Measurements from ENCODE around the gene AXIN1. TPM values are rescaled to one million over a fixed set of nuclear protein-coding genes. Genes with fewer than 3 reads are reported as not detected.
A peak's percentile ranks its signal among the peaks of the same experiment; 100 is the strongest.

The AXIN1 gene, protein sequence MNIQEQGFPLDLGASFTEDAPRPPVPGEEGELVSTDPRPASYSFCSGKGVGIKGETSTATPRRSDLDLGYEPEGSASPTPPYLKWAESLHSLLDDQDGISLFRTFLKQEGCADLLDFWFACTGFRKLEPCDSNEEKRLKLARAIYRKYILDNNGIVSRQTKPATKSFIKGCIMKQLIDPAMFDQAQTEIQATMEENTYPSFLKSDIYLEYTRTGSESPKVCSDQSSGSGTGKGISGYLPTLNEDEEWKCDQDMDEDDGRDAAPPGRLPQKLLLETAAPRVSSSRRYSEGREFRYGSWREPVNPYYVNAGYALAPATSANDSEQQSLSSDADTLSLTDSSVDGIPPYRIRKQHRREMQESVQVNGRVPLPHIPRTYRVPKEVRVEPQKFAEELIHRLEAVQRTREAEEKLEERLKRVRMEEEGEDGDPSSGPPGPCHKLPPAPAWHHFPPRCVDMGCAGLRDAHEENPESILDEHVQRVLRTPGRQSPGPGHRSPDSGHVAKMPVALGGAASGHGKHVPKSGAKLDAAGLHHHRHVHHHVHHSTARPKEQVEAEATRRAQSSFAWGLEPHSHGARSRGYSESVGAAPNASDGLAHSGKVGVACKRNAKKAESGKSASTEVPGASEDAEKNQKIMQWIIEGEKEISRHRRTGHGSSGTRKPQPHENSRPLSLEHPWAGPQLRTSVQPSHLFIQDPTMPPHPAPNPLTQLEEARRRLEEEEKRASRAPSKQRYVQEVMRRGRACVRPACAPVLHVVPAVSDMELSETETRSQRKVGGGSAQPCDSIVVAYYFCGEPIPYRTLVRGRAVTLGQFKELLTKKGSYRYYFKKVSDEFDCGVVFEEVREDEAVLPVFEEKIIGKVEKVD
- total RNA-seq, result 10 to 100 TPM in 3 of 6 donors, 1 to 10 TPM in 3; 8.0 to 13.6 (median 9.6) TPM
- polyA plus RNA-seq, result 10 to 100 TPM; 12.3 to 12.8 TPM

DNA sequence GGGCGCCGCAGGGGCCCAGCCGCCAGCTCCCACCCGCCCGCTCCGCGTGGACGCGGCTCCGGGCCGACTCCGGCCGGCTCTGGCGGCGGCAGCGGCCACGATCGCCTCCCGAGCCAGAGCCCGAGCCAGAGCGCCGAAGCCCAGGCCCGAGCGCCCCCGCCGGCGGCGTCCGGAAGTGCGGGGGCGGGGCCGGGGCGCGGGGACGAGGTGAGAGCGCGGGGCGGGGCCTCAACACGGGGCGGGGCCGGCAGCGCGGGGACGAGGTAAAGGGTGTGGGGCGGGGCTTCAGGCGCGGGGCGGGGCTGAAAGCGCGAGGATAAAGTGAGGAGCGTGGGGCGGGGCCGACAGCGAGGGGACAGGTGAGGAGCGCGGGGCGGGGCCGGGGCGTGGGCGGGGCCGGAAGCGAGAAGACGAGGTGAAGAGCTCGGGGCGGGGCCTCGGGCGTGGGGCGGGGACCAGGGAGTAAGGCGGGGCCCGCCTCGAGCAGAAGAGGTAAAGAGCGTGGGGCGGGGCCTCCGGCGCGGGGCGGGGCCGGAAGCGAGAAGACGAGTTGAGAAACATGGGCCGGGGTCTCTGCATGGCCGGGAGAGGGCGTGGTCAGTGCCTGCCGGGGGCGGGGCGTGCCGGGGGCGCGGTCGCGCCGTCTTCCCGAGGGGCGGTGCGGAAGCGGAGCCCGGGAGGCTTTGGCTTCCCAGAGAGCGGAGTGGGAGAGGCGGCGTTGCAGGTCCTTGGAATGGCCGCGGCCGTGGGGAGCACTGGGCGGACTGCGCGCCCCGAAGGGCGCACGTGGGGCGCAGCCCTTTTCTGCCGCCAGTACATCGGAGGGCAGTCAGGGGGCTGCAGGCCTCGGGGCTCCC is at the start of gene AXIN1:
TSS of gene AXIN1 (minus strand) at position 177 of the 857 bp plus-strand sequence. CDS start 5,698 bp downstream, outside the sequence.
- Histone ChIP-seq H3K4me1 (peaks cover 0 to 6% (median 4%) of the 10 kb centered on the region in 3 donors), H3K27me3 (no peaks in the 10 kb centered on the region), H3K27ac (peak within 1 kb of the TSS; percentile 24 to 63 (median 28)), H3K9me3 (no peaks in the 10 kb centered on the region), H3K36me3 (no peaks in the 10 kb centered on the region), H3K4me3 (peak within 1 kb of the TSS; percentile 35 to 75 (median 60))
- intact Hi-C loops (cut with DNase I), result no loop called here
- DNase-seq (peak; percentile 100), ATAC-seq (peak; percentile 90 to 97 (median 93)), FAIRE-seq (no peak)
- 1 to 3% methylated on average over 36 to 113 of the region's 113 CpGs for WGBS, 2 donors
- TF ChIP-seq, protein P1, sequence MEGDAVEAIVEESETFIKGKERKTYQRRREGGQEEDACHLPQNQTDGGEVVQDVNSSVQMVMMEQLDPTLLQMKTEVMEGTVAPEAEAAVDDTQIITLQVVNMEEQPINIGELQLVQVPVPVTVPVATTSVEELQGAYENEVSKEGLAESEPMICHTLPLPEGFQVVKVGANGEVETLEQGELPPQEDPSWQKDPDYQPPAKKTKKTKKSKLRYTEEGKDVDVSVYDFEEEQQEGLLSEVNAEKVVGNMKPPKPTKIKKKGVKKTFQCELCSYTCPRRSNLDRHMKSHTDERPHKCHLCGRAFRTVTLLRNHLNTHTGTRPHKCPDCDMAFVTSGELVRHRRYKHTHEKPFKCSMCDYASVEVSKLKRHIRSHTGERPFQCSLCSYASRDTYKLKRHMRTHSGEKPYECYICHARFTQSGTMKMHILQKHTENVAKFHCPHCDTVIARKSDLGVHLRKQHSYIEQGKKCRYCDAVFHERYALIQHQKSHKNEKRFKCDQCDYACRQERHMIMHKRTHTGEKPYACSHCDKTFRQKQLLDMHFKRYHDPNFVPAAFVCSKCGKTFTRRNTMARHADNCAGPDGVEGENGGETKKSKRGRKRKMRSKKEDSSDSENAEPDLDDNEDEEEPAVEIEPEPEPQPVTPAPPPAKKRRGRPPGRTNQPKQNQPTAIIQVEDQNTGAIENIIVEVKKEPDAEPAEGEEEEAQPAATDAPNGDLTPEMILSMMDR (IDR thresholded peaks at IDR 0.05), result peak in 3 of 4 donors; percentile 28 to 44 (median 37)

DNA sequence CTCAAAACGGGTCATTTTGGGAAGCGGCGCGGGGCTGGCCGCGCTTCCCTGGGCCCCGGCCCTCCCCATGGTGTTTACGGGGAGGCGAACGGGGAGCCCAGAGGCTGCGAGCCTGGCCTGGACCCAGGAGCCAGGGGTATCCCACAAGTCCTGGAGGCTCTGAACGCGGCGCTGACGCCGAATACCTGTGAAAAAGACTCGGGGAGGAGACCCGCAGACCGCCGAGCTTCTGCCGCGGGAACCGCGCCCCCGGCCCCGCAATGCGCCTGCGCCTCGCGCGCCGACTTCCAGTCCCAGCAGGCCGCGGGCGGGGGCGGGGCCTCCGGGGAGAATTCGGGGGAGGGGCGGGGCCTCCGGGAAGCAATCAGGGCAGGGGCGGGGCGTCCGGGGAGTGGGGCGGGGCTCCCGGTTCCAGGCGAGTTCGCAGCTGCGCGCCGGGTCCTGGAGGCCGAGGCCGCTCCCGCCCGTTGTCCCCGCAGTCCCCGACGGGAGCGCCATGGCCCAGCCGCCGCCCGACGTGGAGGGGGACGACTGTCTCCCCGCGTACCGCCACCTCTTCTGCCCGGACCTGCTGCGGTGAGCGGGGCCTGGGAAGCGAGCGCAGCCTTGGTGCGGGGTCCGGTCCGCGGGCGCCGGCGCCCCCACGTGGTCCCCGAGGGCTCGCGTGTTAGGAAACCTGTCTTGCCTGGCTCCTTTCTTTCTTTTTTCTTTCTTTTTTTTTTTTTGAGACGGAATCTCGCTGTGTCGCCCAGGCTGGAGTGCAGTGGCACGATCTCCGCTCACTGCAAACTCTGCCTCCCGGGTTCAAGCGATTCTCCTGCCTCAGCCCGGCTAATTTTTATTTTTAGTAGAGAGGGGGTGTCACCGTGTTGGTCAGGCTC is 49.2 kb upstream of the AXIN1 start, which contains the start of gene DECR2:
TSS of gene DECR2 (plus strand) at position 418 of the 881 bp plus-strand sequence. CDS start at position 497, 79 bp downstream.
- 0 to 1% methylated on average over 44 to 91 of the region's 91 CpGs for WGBS, 2 donors
- Histone ChIP-seq H3K9me3 (no peaks in the 10 kb centered on the region), H3K27ac (peak within 1 kb of the TSS; percentile 78 to 90 (median 88)), H3K4me1 (peaks cover 0 to 7% (median 2%) of the 10 kb centered on the region in 3 donors), H3K36me3 (no peaks in the 10 kb centered on the region), H3K27me3 (no peaks in the 10 kb centered on the region), H3K4me3 (peak within 1 kb of the TSS; percentile 42 to 96 (median 66))
- ATAC-seq (peak; percentile 86 to 93 (median 90)), DNase-seq (peak; percentile 94 to 100 (median 98)), FAIRE-seq (no peak)
- TF ChIP-seq, protein P1 (IDR thresholded peaks at IDR 0.05), result no peak
- intact Hi-C loops (cut with DNase I), result no loop called here

DNA sequence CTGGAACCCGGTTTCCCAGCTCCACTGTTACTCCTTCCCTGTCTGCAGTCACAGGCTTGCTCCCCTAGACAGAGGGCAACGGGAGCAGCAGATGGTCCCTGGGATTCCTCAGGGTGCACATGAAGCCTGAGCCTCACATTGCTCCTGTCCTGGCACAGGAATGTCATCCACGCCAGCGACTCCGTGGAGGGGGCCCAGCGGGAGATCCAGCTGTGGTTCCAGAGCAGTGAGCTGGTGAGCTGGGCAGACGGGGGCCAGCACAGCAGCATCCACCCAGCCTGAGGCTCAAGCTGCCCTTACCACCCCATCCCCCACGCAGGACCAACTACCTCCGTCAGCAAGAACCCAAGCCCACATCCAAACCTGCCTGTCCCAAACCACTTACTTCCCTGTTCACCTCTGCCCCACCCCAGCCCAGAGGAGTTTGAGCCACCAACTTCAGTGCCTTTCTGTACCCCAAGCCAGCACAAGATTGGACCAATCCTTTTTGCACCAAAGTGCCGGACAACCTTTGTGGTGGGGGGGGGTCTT is 47.6 kb upstream of the AXIN1 start:
- peak overlapping the region in 1 of 4 donors; percentile 89 for H3K27ac ChIP-seq
- DNase-seq, result peak in 1 of 6 donors; percentile 38
- FAIRE-seq, result no peak

More for the DNA sequence above, 47.6 kb upstream of the AXIN1 start:
- intact Hi-C loops (cut with DNase I), result no loop called here
- H3K9me3 ChIP-seq, result no peaks in the 10 kb centered on the region
- H3K27me3 ChIP-seq, result no peaks in the 10 kb centered on the region
- H3K4me1 ChIP-seq, result peaks cover 0 to 7% (median 2%) of the 10 kb centered on the region in 3 donors
- 70 to 86% methylated on average over 10 of the region's 10 CpGs for WGBS, 2 donors
- H3K4me3 ChIP-seq, result no peak overlapping the region
- no peaks in the 10 kb centered on the region for H3K36me3 ChIP-seq
- ATAC-seq, result no peak
- TF ChIP-seq, protein P1 (IDR thresholded peaks at IDR 0.05), result no peak

Measured in pancreas (tissue), 10 donors.